Hepatocyte (in vitro differentiated cells): ENCODE data around the gene SDK1. TPM values are rescaled to one million over a fixed set of nuclear protein-coding genes. Genes with fewer than 3 reads are reported as not detected.

ENCODE experiments used
- DNase-seq: peaks from one replicate; pipeline ENCODE4 v3.0.0-alpha.2; 2016; ENCODE audit warnings: low spot score
- H2AFZ ChIP-seq: fragments of 200-600 bp; sonication (generic); 2 replicates; pipeline ENCODE4 v1.6.0; 2016; ENCODE audit warnings: antibody characterized with exemption, mild to moderate bottlenecking
- H3K27ac ChIP-seq: fragments of 200-600 bp; sonication (generic); 2 replicates; pipeline ENCODE4 v1.5.1; 2016; ENCODE audit warnings: mild to moderate bottlenecking
- H3K27me3 ChIP-seq: fragments of 200-600 bp; sonication (generic); 2 replicates; pipeline ENCODE4 v1.6.1; 2016
- H3K36me3 ChIP-seq: fragments of 200-600 bp; sonication (generic); replicated peaks from 2 replicates; pipeline ENCODE4 v1.5.1; 2016; ENCODE audit warnings: low read depth; ENCODE audit not compliant: insufficient read depth
- H3K4me1 ChIP-seq: fragments of 200-600 bp; sonication (generic); 2 replicates; pipeline ENCODE4 v1.5.1; 2016; ENCODE audit warnings: mild to moderate bottlenecking, moderate library complexity; ENCODE audit not compliant: insufficient read depth
- H3K4me2 ChIP-seq: fragments of 200-600 bp; sonication (generic); 2 replicates; pipeline ENCODE4 v1.6.0; 2016
- H3K4me3 ChIP-seq: fragments of 200-600 bp; sonication (generic); 2 replicates; pipeline ENCODE4 v1.5.1; 2016; ENCODE audit warnings: mild to moderate bottlenecking
- H3K79me2 ChIP-seq: fragments of 200-600 bp; sonication (generic); 2 replicates; pipeline ENCODE4 v1.6.0; 2017; ENCODE audit warnings: mild to moderate bottlenecking
- H3K9me2 ChIP-seq: fragments of 200-600 bp; sonication (generic); replicated peaks from 2 replicates; pipeline ENCODE4 v1.6.0; 2017; ENCODE audit warnings: mild to moderate bottlenecking; ENCODE audit not compliant: insufficient read depth
- H3K9me3 ChIP-seq: fragments of 200-600 bp; sonication (generic); 2 replicates; pipeline ENCODE4 v1.5.1; 2016; ENCODE audit warnings: low read depth, mild to moderate bottlenecking
- H4K20me1 ChIP-seq: fragments of 200-600 bp; sonication (generic); 2 replicates; pipeline ENCODE4 v1.6.0; 2016; ENCODE audit warnings: mild to moderate bottlenecking; ENCODE audit not compliant: insufficient read depth, poor library complexity, severe bottlenecking
- CTCF ChIP-seq: fragments of 200-600 bp; sonication (generic); IDR thresholded peaks from 2 replicates; pipeline ENCODE4 v1.5.1; 2016; ENCODE audit warnings: antibody characterized with exemption, mild to moderate bottlenecking; ENCODE audit not compliant: poor library complexity
- EZH2 ChIP-seq: fragments of 200-600 bp; sonication (generic); IDR thresholded peaks from 2 replicates; pipeline ENCODE4 v1.6.1; 2016; ENCODE audit warnings: antibody characterized with exemption, mild to moderate bottlenecking, borderline replicate concordance
- EZH2phosphoT487 ChIP-seq: fragments of 200-600 bp; sonication (generic); IDR thresholded peaks from one replicate; pipeline ENCODE4 v1.6.1; 2018; ENCODE audit warnings: antibody characterized with exemption, mild to moderate bottlenecking, low read depth, moderate library complexity; ENCODE audit not compliant: unreplicated experiment, severe bottlenecking
- WGBS: methylation state at CpG from one replicate; pipeline ENCODE4 v1.1.6; 2016; ENCODE audit warnings: low lambda C conversion rate; ENCODE audit errors: missing lambda C conversion rate; 5-methylcytosine and 5-hydroxymethylcytosine counted together
- polyA plus RNA-seq: library from polyadenylated mRNA; unstranded; fragments of >200 nt; fragmentation: Nextera tagmentation; extraction: Ambion mirVana; gene quantifications from 2 replicates; pipeline ENCODE4 v1.2.1, GENCODE V29; 2016
- total RNA-seq: library from RNA; depleted of rRNA; stranded (reverse); fragments of >200 nt; gene quantifications from 2 replicates; pipeline ENCODE4 v1.2.3, GENCODE V29; 2014

SDK1 gene
- total and polyA plus RNA-seq, 2 experiments from 2014 or later: 4.3 to 10.0 TPM

GRCh38 chr7:3955751-3956696 lies 655.0 kb downstream of the SDK1 start:
- Histone ChIP-seq H3K4me3 (no peak overlapping the region), H3K36me3 (no peaks in the 10 kb centered on the region), H3K27me3 (no peaks in the 10 kb centered on the region), H3K27ac (no peak overlapping the region), H2AFZ (no peak overlapping the region), H3K4me1 (no peaks in the 10 kb centered on the region), H3K4me2 (no peak overlapping the region), H3K79me2 (no peaks in the 10 kb centered on the region), H3K9me2 (no peaks in the 10 kb centered on the region), H4K20me1 (no peaks in the 10 kb centered on the region), H3K9me3 (no peaks in the 10 kb centered on the region)
- DNase-seq: peak; percentile 37
- no peak for TF ChIP-seq EZH2phosphoT487
- no peak for TF ChIP-seq CTCF
- no peak for TF ChIP-seq EZH2
- 86% methylated on average over 14 of the region's 14 CpGs for WGBS

GRCh38 chr7:3956949-3957348 lies 655.9 kb downstream of the SDK1 start:
- H4K20me1 ChIP-seq: no peaks in the 10 kb centered on the region
- H3K36me3 ChIP-seq: no peaks in the 10 kb centered on the region
- no peak for DNase-seq
- no peak overlapping the region for H2AFZ ChIP-seq
- no peaks in the 10 kb centered on the region for H3K9me3 ChIP-seq
- no peak overlapping the region for H3K4me2 ChIP-seq
- H3K79me2 ChIP-seq: no peaks in the 10 kb centered on the region
- no peaks in the 10 kb centered on the region for H3K27me3 ChIP-seq
- no peaks in the 10 kb centered on the region for H3K9me2 ChIP-seq
- no peaks in the 10 kb centered on the region for H3K4me1 ChIP-seq
- no peak overlapping the region for H3K27ac ChIP-seq
- 90% methylated on average over 11 of the region's 11 CpGs for WGBS
- TF ChIP-seq CTCF (no peak), EZH2 (no peak), EZH2phosphoT487 (no peak)
- H3K4me3 ChIP-seq: no peak overlapping the region

GRCh38 chr7:3957472-3958108 lies 656.5 kb downstream of the SDK1 start:
- no peaks in the 10 kb centered on the region for H3K9me3 ChIP-seq
- H4K20me1 ChIP-seq: no peaks in the 10 kb centered on the region
- no peaks in the 10 kb centered on the region for H3K9me2 ChIP-seq
- H2AFZ ChIP-seq: no peak overlapping the region
- no peaks in the 10 kb centered on the region for H3K27me3 ChIP-seq
- H3K27ac ChIP-seq: no peak overlapping the region
- H3K4me1 ChIP-seq: no peaks in the 10 kb centered on the region
- H3K79me2 ChIP-seq: no peaks in the 10 kb centered on the region
- H3K36me3 ChIP-seq: no peaks in the 10 kb centered on the region
- H3K4me3 ChIP-seq: no peak overlapping the region
- 96% methylated on average over 8 of the region's 8 CpGs for WGBS
- no peak for TF ChIP-seq EZH2
- H3K4me2 ChIP-seq: no peak overlapping the region
- DNase-seq: no peak

GRCh38 chr7:3958109-3958483 lies 657.0 kb downstream of the SDK1 start:
- Histone ChIP-seq H3K9me2 (no peaks in the 10 kb centered on the region), H3K4me3 (no peak overlapping the region), H2AFZ (no peak overlapping the region), H3K9me3 (no peaks in the 10 kb centered on the region), H3K36me3 (no peaks in the 10 kb centered on the region), H4K20me1 (no peaks in the 10 kb centered on the region), H3K4me2 (no peak overlapping the region), H3K4me1 (no peaks in the 10 kb centered on the region), H3K79me2 (no peaks in the 10 kb centered on the region), H3K27me3 (no peaks in the 10 kb centered on the region), H3K27ac (no peak overlapping the region)
- no peak for DNase-seq
- TF ChIP-seq EZH2 (no peak), CTCF (no peak), EZH2phosphoT487 (no peak)
- WGBS: 66% methylated on average over 5 of the region's 5 CpGs
